Keratinocyte (primary cell): Measurements from ENCODE around the gene HOXD1.

Source experiments
- EZH2 ChIP-seq: IDR thresholded peaks from one replicate; pipeline ENCODE4 v1.6.1; 2012; ENCODE audit warnings: inconsistent platforms, mild to moderate bottlenecking, low read length, moderate library complexity
- TF ChIP-seq, protein P1 (sequence below), 3 experiments: IDR thresholded peaks in 1 of 3; conservative IDR thresholded peaks in 1 of 3; optimal IDR thresholded peaks in 1 of 3; 2 replicates in 2 of 3; 3 replicates in 1 of 3; pipeline versions ENCODE3 to v1.5.1; 2011; ENCODE audit warnings: low read length in 3 of 3, mild to moderate bottlenecking in 3 of 3, moderate library complexity in 2 of 3, control low read depth in 1 of 3, inconsistent platforms in 1 of 3; ENCODE audit not compliant: insufficient read depth in 2 of 3; ENCODE audit errors: extremely low read depth in 1 of 3

DNA sequence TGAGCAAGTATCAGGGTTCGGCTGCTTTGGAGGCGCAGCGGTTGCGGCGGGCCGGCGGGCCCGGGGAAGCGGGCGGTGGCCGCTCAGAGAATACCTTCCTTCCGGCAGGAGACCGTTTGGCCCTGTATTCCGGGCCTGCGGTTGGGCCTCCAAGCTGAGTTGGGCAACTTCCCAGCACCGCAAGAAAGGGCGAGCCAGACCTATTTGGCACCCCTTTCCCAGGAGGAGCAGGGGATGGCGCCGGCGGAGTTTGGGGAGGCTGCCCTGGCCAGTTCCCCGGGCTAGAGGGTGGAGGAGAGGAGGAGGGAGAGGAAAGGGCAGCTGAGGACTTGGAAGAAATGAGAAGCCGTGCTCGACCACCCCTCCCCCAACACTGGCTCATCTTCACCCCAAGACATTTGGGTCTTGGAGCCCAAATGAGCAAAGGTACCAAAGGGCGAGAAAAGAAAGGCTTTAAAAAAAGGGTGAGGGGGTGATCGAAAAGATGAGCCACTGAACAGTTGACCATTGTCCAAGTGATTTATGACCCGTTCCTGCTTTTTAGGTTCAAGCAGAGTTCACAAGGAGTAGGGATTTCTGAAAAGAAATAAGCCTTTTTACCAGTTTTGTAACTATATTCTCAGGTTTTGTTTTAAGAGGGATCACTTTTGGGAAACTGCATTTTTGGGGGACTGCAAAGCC is 23.0 kb upstream of the HOXD1 start:
- TF ChIP-seq, protein P1, sequence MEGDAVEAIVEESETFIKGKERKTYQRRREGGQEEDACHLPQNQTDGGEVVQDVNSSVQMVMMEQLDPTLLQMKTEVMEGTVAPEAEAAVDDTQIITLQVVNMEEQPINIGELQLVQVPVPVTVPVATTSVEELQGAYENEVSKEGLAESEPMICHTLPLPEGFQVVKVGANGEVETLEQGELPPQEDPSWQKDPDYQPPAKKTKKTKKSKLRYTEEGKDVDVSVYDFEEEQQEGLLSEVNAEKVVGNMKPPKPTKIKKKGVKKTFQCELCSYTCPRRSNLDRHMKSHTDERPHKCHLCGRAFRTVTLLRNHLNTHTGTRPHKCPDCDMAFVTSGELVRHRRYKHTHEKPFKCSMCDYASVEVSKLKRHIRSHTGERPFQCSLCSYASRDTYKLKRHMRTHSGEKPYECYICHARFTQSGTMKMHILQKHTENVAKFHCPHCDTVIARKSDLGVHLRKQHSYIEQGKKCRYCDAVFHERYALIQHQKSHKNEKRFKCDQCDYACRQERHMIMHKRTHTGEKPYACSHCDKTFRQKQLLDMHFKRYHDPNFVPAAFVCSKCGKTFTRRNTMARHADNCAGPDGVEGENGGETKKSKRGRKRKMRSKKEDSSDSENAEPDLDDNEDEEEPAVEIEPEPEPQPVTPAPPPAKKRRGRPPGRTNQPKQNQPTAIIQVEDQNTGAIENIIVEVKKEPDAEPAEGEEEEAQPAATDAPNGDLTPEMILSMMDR (optimal IDR thresholded peaks at IDR 0.05 in 1 of 3, IDR thresholded peaks at IDR 0.05 in 1 of 3, conservative IDR thresholded peaks at IDR 0.05 in 1 of 3; ENCODE audit: extremely low read depth in 1 of 3, insufficient read depth in 2 of 3, low read length in 3 of 3): no peak
- no peak for TF ChIP-seq EZH2
